ENCODE measurements around the gene UNC79. TPM values are rescaled to one million over a fixed set of nuclear protein-coding genes. Genes with fewer than 3 reads are reported as not detected.
"Not testable (repeated sequence)": the region's sequence is repeated elsewhere in the genome, so short reads cannot be mapped to it uniquely, and the experiment has no call there.

UNC79 gene
- total RNA-seq, 2 experiments from 2014 or later: not detected

DNA sequence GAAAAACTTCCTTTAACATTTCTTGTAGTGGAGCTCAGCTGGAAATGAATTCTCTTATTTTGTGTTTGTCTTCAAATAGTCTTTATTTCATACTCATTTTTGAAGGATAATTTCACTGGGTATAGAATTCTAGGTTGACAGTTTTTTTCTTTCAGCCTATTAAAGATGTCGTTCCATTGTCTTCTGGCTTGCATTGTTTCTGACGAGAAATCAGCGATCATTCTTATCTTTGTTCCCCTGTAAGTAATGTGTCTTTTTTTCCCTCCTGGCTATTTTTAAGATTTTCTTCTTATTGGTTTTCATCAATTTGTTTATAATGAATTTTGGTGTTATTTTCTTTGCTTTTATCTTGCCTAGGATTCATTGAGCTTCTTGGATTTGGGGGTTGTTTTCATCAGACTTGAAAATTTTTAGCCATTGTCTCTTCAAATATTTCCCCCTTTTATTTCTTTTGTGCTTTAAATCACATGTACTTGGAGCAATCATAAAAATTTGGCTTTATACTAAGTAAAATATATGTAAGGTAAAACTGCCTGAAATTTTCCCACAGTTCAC lies 89.4 kb downstream of the UNC79 start:
- Mint-ChIP-seq H3K27ac (no peak overlapping the region), H3K27me3 (peaks cover 9% of the 10 kb centered on the region), H3K4me3 (no peak overlapping the region), H3K9me3 (peaks cover 17% of the 10 kb centered on the region), H3K36me3 (ENCODE audit: low read depth) (no peaks in the 10 kb centered on the region), H3K4me1 (no peaks in the 10 kb centered on the region)
- CTCF ChIA-PET: no interaction called here
- POLR2A ChIA-PET: no interaction called here
- no peak for DNase-seq

- Mint-ChIP-seq H3K27me3 (peaks cover 10% of the 10 kb centered on the region), H3K4me1 (no peaks in the 10 kb centered on the region), H3K36me3 (ENCODE audit: low read depth) (no peaks in the 10 kb centered on the region), H3K4me3 (no peak overlapping the region), H3K27ac (no peak overlapping the region), H3K9me3 (peaks cover 17% of the 10 kb centered on the region)
- CTCF ChIA-PET: no interaction called here
- POLR2A ChIA-PET: no interaction called here
- DNase-seq: no peak
Measured at GRCh38 chr14:93522221-93522620, 91.5 kb downstream of the UNC79 start.

DNA sequence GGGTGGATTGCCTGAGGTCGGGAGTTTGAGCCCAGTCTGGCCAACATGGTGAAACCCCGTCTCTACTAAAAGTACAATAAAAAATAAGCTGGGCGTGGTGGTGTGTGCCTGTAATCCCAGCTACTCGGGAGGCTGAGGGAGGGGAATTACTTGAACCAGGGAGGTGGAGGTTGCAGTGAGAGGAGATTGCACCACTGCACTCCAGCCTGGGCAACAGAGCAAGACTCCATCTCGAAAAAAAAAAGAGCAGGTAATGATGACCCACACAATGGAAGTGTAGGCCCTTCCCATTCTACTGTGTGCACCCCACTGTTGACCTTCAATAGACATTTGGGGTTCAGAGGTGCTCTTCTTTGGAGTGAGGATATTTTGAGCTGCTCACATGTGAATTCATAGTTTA lies 94.5 kb downstream of the UNC79 start:
- CTCF ChIA-PET; POLR2A ChIA-PET; H3K27ac Mint-ChIP-seq; H3K4me1 Mint-ChIP-seq; H3K36me3 Mint-ChIP-seq (ENCODE audit: low read depth); H3K4me3 Mint-ChIP-seq; DNase-seq: not testable (repeated sequence)
- H3K9me3 Mint-ChIP-seq: peaks cover 12% of the 10 kb centered on the region
- peaks cover 18% of the 10 kb centered on the region for H3K27me3 Mint-ChIP-seq

- H3K27ac Mint-ChIP-seq: no peak overlapping the region
- H3K36me3 Mint-ChIP-seq (ENCODE audit: low read depth): no peaks in the 10 kb centered on the region
Measured at GRCh38 chr14:93525696-93526451, 95.1 kb downstream of the UNC79 start.

DNA sequence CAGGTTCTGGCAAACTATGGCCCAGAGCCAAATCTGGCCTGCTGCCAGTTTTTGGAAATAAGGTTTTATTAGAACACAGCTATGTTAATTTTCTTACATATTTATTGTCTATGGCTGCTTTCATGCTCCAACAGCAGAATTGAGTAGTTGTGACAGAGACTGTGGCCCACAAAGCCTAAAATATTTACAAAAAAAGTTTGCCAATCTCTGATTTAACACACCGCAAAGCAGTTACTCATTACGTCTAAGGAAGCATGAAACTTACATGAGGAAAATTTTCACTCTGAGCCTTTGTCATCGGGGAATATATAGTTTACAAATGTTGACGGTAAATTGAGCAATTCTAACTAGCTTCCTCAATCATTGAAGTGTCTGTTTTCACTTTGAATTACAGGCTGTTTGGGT lies 96.5 kb downstream of the UNC79 start:
- no peaks in the 10 kb centered on the region for H3K4me1 Mint-ChIP-seq
- no peaks in the 10 kb centered on the region for H3K36me3 Mint-ChIP-seq (ENCODE audit: low read depth)
- DNase-seq: no peak
- ChIA-PET CTCF (no interaction called here), POLR2A (no interaction called here)
- no peaks in the 10 kb centered on the region for H3K9me3 Mint-ChIP-seq
- no peak overlapping the region for H3K27ac Mint-ChIP-seq
- H3K4me3 Mint-ChIP-seq: no peak overlapping the region
- peaks cover 19% of the 10 kb centered on the region for H3K27me3 Mint-ChIP-seq

More at GRCh38 chr14:93525696-93526451, 95.1 kb downstream of the UNC79 start:
- H3K4me3 Mint-ChIP-seq: no peak overlapping the region
- ChIA-PET POLR2A (no interaction called here), CTCF (no interaction called here)
- H3K4me1 Mint-ChIP-seq: no peaks in the 10 kb centered on the region
- H3K9me3 Mint-ChIP-seq: peaks cover 5% of the 10 kb centered on the region
- DNase-seq: no peak
- peaks cover 19% of the 10 kb centered on the region for H3K27me3 Mint-ChIP-seq

DNA sequence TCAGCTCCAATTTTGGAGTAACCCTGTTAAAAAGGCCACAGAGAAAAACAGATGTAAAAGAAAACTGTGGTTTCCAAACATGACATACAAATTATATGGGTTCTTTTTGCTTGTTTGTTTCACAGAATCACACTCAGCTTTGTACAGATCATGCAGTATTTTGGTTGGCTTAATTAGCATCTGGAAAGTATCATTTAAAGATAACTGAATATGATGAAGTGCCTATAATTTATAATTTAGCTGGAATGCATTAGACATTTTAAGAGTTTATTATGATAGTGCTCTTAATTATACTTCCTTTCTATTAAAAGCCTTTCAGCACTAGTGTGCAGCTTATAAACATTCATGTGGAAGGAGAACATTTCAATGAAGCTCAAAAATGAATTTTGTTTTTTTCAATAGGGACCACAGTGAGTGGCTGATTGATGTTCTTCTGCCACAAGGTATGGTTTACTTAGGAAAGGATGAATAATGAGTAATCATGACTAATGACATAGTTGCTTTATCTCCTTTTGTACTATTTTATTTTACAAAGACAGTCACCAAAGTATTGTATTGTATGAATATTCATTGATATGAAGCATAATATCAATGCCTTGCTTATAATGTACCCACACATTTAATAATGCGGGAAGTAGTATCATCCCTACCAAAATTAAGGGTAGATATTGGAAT lies 98.3 kb downstream of the UNC79 start:
- peaks cover 28% of the 10 kb centered on the region for H3K27me3 Mint-ChIP-seq
- DNase-seq: no peak
- CTCF ChIA-PET: no interaction called here
- POLR2A ChIA-PET: no interaction called here
- no peaks in the 10 kb centered on the region for H3K4me1 Mint-ChIP-seq
- no peak overlapping the region for H3K4me3 Mint-ChIP-seq
- no peaks in the 10 kb centered on the region for H3K36me3 Mint-ChIP-seq (ENCODE audit: low read depth)
- no peak overlapping the region for H3K27ac Mint-ChIP-seq
- no peaks in the 10 kb centered on the region for H3K9me3 Mint-ChIP-seq

- Mint-ChIP-seq H3K27ac (no peak overlapping the region), H3K27me3 (peaks cover 25% of the 10 kb centered on the region), H3K4me3 (no peak overlapping the region), H3K36me3 (ENCODE audit: low read depth) (no peaks in the 10 kb centered on the region), H3K4me1 (no peaks in the 10 kb centered on the region), H3K9me3 (no peaks in the 10 kb centered on the region)
- ChIA-PET POLR2A (no interaction called here), CTCF (no interaction called here)
- DNase-seq: no peak
Measured at GRCh38 chr14:93531644-93532043, 100.9 kb downstream of the UNC79 start.

DNA sequence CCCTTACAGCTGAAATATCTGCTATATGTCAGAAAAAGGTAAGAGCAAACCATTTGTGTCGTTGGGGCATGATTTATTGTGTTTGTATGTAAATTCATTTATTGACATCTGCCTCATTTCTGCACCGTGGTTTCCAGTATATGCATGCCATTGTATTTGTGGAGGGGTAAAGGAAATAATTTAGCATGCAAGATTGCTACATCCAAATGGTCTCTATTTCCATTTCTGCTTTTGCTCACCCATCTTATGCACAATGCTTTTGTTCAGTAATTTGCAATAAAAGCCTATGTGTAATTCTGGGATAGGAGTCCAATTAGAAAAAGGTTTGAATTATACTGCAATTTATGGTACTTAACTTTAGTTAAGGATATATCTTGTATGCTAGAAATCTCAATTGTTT lies 101.8 kb downstream of the UNC79 start:
- H3K27ac Mint-ChIP-seq: no peak overlapping the region
- ChIA-PET CTCF (interaction anchor here (0.6 kb wide), 1 partner anchor 1905 kb away, joined by 5 read pairs; no protein-coding TSS in a partner anchor), POLR2A (no interaction called here)
- H3K4me3 Mint-ChIP-seq: no peak overlapping the region
- no peaks in the 10 kb centered on the region for H3K9me3 Mint-ChIP-seq
- peaks cover 25% of the 10 kb centered on the region for H3K27me3 Mint-ChIP-seq
- H3K36me3 Mint-ChIP-seq (ENCODE audit: low read depth): no peaks in the 10 kb centered on the region
- no peak for DNase-seq
- H3K4me1 Mint-ChIP-seq: no peaks in the 10 kb centered on the region

DNA sequence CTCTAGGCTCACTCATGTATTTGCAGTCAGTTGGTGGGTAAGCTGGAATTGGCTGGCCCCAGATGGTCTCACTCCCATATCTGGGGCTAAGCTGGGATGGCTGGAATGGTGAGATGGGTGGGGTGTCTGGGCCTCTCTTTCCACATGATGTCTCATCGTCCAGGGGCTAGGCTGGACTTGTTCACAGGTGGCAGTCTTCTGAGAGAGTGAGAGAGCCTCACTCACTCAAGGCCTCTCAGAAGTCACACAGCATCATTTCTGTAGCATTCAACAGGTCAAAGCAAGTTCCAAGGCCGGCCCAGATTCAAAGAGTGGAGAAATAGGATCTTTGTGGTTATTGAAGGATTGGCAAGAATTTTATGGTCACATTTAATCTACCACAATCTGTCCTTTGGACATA lies 102.7 kb downstream of the UNC79 start:
- H3K4me3 Mint-ChIP-seq: no peak overlapping the region

DNA sequence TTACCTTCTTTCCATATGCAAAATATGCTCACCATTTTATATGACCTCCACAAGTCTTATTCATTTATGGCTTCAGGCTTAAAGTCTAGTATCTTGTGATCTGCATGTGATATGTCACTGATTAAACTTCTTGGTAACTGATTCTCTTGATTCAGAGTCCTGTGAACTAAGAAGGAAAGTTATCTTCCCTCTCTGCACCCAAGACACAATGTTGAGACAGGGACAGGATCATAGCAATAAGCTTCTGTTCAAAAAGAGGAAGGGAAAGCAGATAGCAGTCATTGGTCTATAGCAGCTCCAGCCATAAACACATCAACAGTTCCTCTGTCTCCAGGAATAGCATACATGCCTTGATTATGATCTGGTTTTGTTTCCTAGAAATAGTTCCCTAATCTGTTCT lies 103.1 kb downstream of the UNC79 start:
- H3K27me3 Mint-ChIP-seq: peaks cover 19% of the 10 kb centered on the region
- no peak overlapping the region for H3K4me3 Mint-ChIP-seq
- H3K36me3 Mint-ChIP-seq (ENCODE audit: low read depth): no peaks in the 10 kb centered on the region
- H3K4me1 Mint-ChIP-seq: no peaks in the 10 kb centered on the region
- no peak overlapping the region for H3K27ac Mint-ChIP-seq
- H3K9me3 Mint-ChIP-seq: no peaks in the 10 kb centered on the region
- no peak for DNase-seq
- ChIA-PET POLR2A (no interaction called here), CTCF (no interaction called here)

More for the DNA sequence above, 102.7 kb downstream of the UNC79 start:
- H3K4me1 Mint-ChIP-seq: no peaks in the 10 kb centered on the region
- ChIA-PET CTCF (no interaction called here), POLR2A (no interaction called here)
- no peaks in the 10 kb centered on the region for H3K36me3 Mint-ChIP-seq (ENCODE audit: low read depth)
- H3K27ac Mint-ChIP-seq: no peak overlapping the region
- H3K9me3 Mint-ChIP-seq: no peaks in the 10 kb centered on the region
- peaks cover 20% of the 10 kb centered on the region for H3K27me3 Mint-ChIP-seq
- DNase-seq: no peak

DNA sequence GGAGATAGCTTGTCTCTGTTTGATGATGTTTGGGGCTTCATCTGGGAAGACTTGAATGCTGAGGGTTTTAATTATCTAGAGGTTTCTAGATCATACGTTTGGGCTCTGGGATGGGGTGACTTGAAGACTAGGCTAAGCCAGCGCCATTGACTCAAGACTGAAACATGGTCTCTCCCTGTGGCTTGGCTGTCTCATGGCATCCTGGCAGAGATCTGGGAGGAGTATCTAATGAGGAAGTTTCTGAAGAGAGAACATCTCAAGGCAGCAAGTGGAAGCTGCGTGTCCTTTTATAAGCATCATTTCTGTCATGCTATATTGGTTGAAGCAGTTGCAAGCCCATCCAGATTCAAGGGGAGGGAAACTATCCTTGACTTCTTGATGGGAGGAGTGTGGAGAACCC lies 104.8 kb downstream of the UNC79 start:
- CTCF ChIA-PET: no interaction called here
- Mint-ChIP-seq H3K4me3 (no peak overlapping the region), H3K4me1 (no peaks in the 10 kb centered on the region), H3K27me3 (peaks cover 9% of the 10 kb centered on the region), H3K9me3 (no peaks in the 10 kb centered on the region), H3K36me3 (ENCODE audit: low read depth) (no peaks in the 10 kb centered on the region), H3K27ac (no peak overlapping the region)
- POLR2A ChIA-PET: no interaction called here
- no peak for DNase-seq

- Mint-ChIP-seq H3K27ac (no peak overlapping the region), H3K27me3 (peaks cover 13% of the 10 kb centered on the region), H3K36me3 (ENCODE audit: low read depth) (no peaks in the 10 kb centered on the region), H3K9me3 (no peaks in the 10 kb centered on the region), H3K4me3 (no peak overlapping the region), H3K4me1 (no peaks in the 10 kb centered on the region)
- CTCF ChIA-PET: no interaction called here
- no peak for DNase-seq
- POLR2A ChIA-PET: no interaction called here
Measured at GRCh38 chr14:93536945-93537344, 106.2 kb downstream of the UNC79 start.

- H3K27ac Mint-ChIP-seq: no peak overlapping the region
- no peak overlapping the region for H3K4me3 Mint-ChIP-seq
- H3K4me1 Mint-ChIP-seq: no peaks in the 10 kb centered on the region
- ChIA-PET POLR2A (no interaction called here), CTCF (no interaction called here)
- H3K9me3 Mint-ChIP-seq: no peaks in the 10 kb centered on the region
- no peak for DNase-seq
- no peaks in the 10 kb centered on the region for H3K36me3 Mint-ChIP-seq (ENCODE audit: low read depth)
- peaks cover 9% of the 10 kb centered on the region for H3K27me3 Mint-ChIP-seq
Measured at GRCh38 chr14:93537951-93538350, 107.2 kb downstream of the UNC79 start.

Data from activated CD4-positive, alpha-beta T cell treated with anti-CD3 and anti-CD28 coated beads, Interleukin-2, amount 10 ng/mL, durations not matched to agents 7 days and 5 days (primary cell).